GM21786 (cell line): Measurements from ENCODE around the gene NEMP1.
"Not testable (repeated sequence)": the region's sequence is repeated elsewhere in the genome, so short reads cannot be mapped to it uniquely, and the experiment has no call there.

Experiments used
- ATAC-seq: cut with Tn5 transposase; IDR thresholded peaks from one replicate; pipeline ENCODE4 v1.9.1; 2021; ENCODE audit not compliant: unreplicated experiment

NEMP1 gene

GRCh38 chr12:57031138-57031725 is 47.4 kb downstream of the NEMP1 start:
- ATAC-seq, result no peak

GRCh38 chr12:57029457-57029856 is 49.1 kb downstream of the NEMP1 start:
- no peak for ATAC-seq

- no peak for ATAC-seq
These were observed 50.8 kb downstream of the NEMP1 start for GRCh38 chr12:57027805-57028153.

GRCh38 chr12:57027011-57027804 is 51.4 kb downstream of the NEMP1 start:
- ATAC-seq, result no peak

- ATAC-seq, result no peak
These were observed 53.4 kb downstream of the NEMP1 start for GRCh38 chr12:57025196-57025595.

- not testable (repeated sequence) for ATAC-seq
These were observed 56.3 kb downstream of the NEMP1 start for GRCh38 chr12:57022324-57022723.

GRCh38 chr12:57019983-57020719 is 58.4 kb downstream of the NEMP1 start:
- ATAC-seq, result no peak

GRCh38 chr12:57018906-57019305 is 59.7 kb downstream of the NEMP1 start:
- no peak for ATAC-seq

GRCh38 chr12:57018353-57018752 is 60.2 kb downstream of the NEMP1 start:
- not testable (repeated sequence) for ATAC-seq

GRCh38 chr12:57016348-57016747 is 62.2 kb downstream of the NEMP1 start, which contains the start of gene TAC3:
TAC3 (minus strand) TSS chr12:57016529; CDS start chr12:57015797, 732 bp downstream.
- no peak for ATAC-seq

- peak; percentile 67 for ATAC-seq
These were observed 65.8 kb downstream of the NEMP1 start for GRCh38 chr12:57012600-57013465.

- no peak for ATAC-seq
These were observed 66.9 kb downstream of the NEMP1 start for GRCh38 chr12:57011438-57012424.

GRCh38 chr12:57010627-57011247 is 67.9 kb downstream of the NEMP1 start:
- ATAC-seq, result no peak

GRCh38 chr12:57009949-57010626 is 68.5 kb downstream of the NEMP1 start:
- no peak for ATAC-seq

- no peak for ATAC-seq
These were observed 70.4 kb downstream of the NEMP1 start for GRCh38 chr12:57008178-57008577.

GRCh38 chr12:57006809-57007475 is 71.6 kb downstream of the NEMP1 start:
- no peak for ATAC-seq

GRCh38 chr12:57005980-57006808 is 72.4 kb downstream of the NEMP1 start, which contains the start of gene ZBTB39:
ZBTB39 (minus strand) TSS chr12:57006546; CDS start chr12:57004917, 1,629 bp downstream.
- peak; percentile 55 for ATAC-seq
